Stimulated activated effector memory CD8-positive, alpha-beta T cell treated with anti-CD3 and anti-CD28 coated beads, Interleukin-12 subunit alpha, Interleukin-12 subunit beta, amount 100 ng/mL, for 72 hours (primary cell): Measurements from ENCODE around the gene BDKRB1.

Experiments used
- ATAC-seq: fragments of 150-1000 bp; cut with Tn5 transposase; 2 replicates; pipeline ENCODE4 v1.10.0; 2021
- DNase-seq, 2 donors: peaks; one replicate each; pipeline ENCODE4 v3.0.0; 2021 to 2022; ENCODE audit warnings: low spot score in 2 of 2
- H3K27ac Mint-ChIP-seq: one replicate; pipeline ENCODE4 v1.8.0; 2022; ENCODE audit warnings: mild to moderate bottlenecking, mixed read lengths
- H3K36me3 Mint-ChIP-seq: one replicate; pipeline ENCODE4 v1.8.0; 2022; ENCODE audit warnings: mild to moderate bottlenecking, mixed read lengths
- H3K4me1 Mint-ChIP-seq: one replicate; pipeline ENCODE4 v1.8.0; 2022; ENCODE audit warnings: mixed read lengths
- H3K4me3 Mint-ChIP-seq: one replicate; pipeline ENCODE4 v1.8.0; 2022; ENCODE audit warnings: mild to moderate bottlenecking, mixed read lengths
- H3K9me3 Mint-ChIP-seq: one replicate; pipeline ENCODE4 v1.8.0; 2022; ENCODE audit warnings: mixed read lengths

BDKRB1 gene

GRCh38 chr14:96255501-96256366, at the start of gene BDKRB1:
Gene BDKRB1, plus strand, starts transcription at chr14:96256210. Its CDS starts 7,473 bp downstream, at chr14:96263683.
- Mint-ChIP-seq H3K4me3 (no peak within 1 kb of the TSS), H3K4me1 (no peaks in the 10 kb centered on the region), H3K9me3 (no peaks in the 10 kb centered on the region), H3K27ac (no peak within 1 kb of the TSS), H3K36me3 (no peaks in the 10 kb centered on the region)
- DNase-seq (no peak), ATAC-seq (no peak)

- Mint-ChIP-seq H3K9me3 (no peaks in the 10 kb centered on the region), H3K4me1 (no peaks in the 10 kb centered on the region), H3K27ac (no peak overlapping the region), H3K36me3 (no peaks in the 10 kb centered on the region), H3K4me3 (no peak overlapping the region)
- ATAC-seq, result no peak
- DNase-seq, result no peak
Measured at GRCh38 chr14:96206461-96206860, 49.5 kb upstream of the BDKRB1 start.

- Mint-ChIP-seq H3K27ac (no peak overlapping the region), H3K4me1 (no peaks in the 10 kb centered on the region), H3K36me3 (no peaks in the 10 kb centered on the region), H3K4me3 (no peak overlapping the region), H3K9me3 (peaks cover 4% of the 10 kb centered on the region)
- ATAC-seq (no peak), DNase-seq (no peak)
Measured at GRCh38 chr14:96207686-96208085, 48.3 kb upstream of the BDKRB1 start.

- no peak for ATAC-seq
- H3K36me3 Mint-ChIP-seq, result no peaks in the 10 kb centered on the region
- no peak overlapping the region for H3K4me3 Mint-ChIP-seq
- H3K4me1 Mint-ChIP-seq, result no peaks in the 10 kb centered on the region
- H3K9me3 Mint-ChIP-seq, result peaks cover 4% of the 10 kb centered on the region
- no peak overlapping the region for H3K27ac Mint-ChIP-seq
- DNase-seq, result no peak
Measured at GRCh38 chr14:96208739-96209138, 47.3 kb upstream of the BDKRB1 start.

- no peak for DNase-seq
- H3K9me3 Mint-ChIP-seq, result peaks cover 4% of the 10 kb centered on the region
- H3K4me3 Mint-ChIP-seq, result no peak overlapping the region
- no peak for ATAC-seq
- H3K27ac Mint-ChIP-seq, result no peak overlapping the region
- H3K36me3 Mint-ChIP-seq, result no peaks in the 10 kb centered on the region
- no peaks in the 10 kb centered on the region for H3K4me1 Mint-ChIP-seq
Measured at GRCh38 chr14:96212140-96212539, 43.9 kb upstream of the BDKRB1 start.

- DNase-seq, result no peak
- no peak overlapping the region for H3K4me3 Mint-ChIP-seq
- H3K36me3 Mint-ChIP-seq, result no peaks in the 10 kb centered on the region
- ATAC-seq, result no peak
- H3K9me3 Mint-ChIP-seq, result peaks cover 4% of the 10 kb centered on the region
- H3K4me1 Mint-ChIP-seq, result no peaks in the 10 kb centered on the region
- no peak overlapping the region for H3K27ac Mint-ChIP-seq
Measured at GRCh38 chr14:96212896-96213295, 43.1 kb upstream of the BDKRB1 start.

GRCh38 chr14:96213871-96214465, 42.0 kb upstream of the BDKRB1 start:
- Mint-ChIP-seq H3K36me3 (no peaks in the 10 kb centered on the region), H3K4me3 (no peak overlapping the region), H3K4me1 (no peaks in the 10 kb centered on the region), H3K9me3 (peaks cover 4% of the 10 kb centered on the region), H3K27ac (no peak overlapping the region)
- ATAC-seq (no peak), DNase-seq (no peak)

GRCh38 chr14:96214793-96215192, 41.2 kb upstream of the BDKRB1 start:
- ATAC-seq (no peak), DNase-seq (no peak)
- H3K4me3 Mint-ChIP-seq, result no peak overlapping the region
- no peak overlapping the region for H3K27ac Mint-ChIP-seq
- peaks cover 4% of the 10 kb centered on the region for H3K9me3 Mint-ChIP-seq
- H3K36me3 Mint-ChIP-seq, result no peaks in the 10 kb centered on the region
- H3K4me1 Mint-ChIP-seq, result no peaks in the 10 kb centered on the region

GRCh38 chr14:96215452-96216244, 40.4 kb upstream of the BDKRB1 start:
- no peaks in the 10 kb centered on the region for H3K4me1 Mint-ChIP-seq
- ATAC-seq (no peak), DNase-seq (no peak)
- no peak overlapping the region for H3K27ac Mint-ChIP-seq
- no peaks in the 10 kb centered on the region for H3K36me3 Mint-ChIP-seq
- H3K9me3 Mint-ChIP-seq, result peaks cover 4% of the 10 kb centered on the region
- H3K4me3 Mint-ChIP-seq, result no peak overlapping the region

GRCh38 chr14:96216627-96217026, 39.4 kb upstream of the BDKRB1 start:
- Mint-ChIP-seq H3K36me3 (no peaks in the 10 kb centered on the region), H3K4me3 (no peak overlapping the region), H3K4me1 (no peaks in the 10 kb centered on the region), H3K27ac (no peak overlapping the region), H3K9me3 (peaks cover 4% of the 10 kb centered on the region)
- ATAC-seq, result no peak
- no peak for DNase-seq

GRCh38 chr14:96217376-96217913, 38.6 kb upstream of the BDKRB1 start:
- H3K4me1 Mint-ChIP-seq, result no peaks in the 10 kb centered on the region
- no peak overlapping the region for H3K4me3 Mint-ChIP-seq
- DNase-seq (no peak), ATAC-seq (no peak)
- no peaks in the 10 kb centered on the region for H3K36me3 Mint-ChIP-seq
- no peak overlapping the region for H3K27ac Mint-ChIP-seq
- peaks cover under 1% of the 10 kb centered on the region for H3K9me3 Mint-ChIP-seq

GRCh38 chr14:96221109-96221650, 34.8 kb upstream of the BDKRB1 start:
- H3K36me3 Mint-ChIP-seq, result no peaks in the 10 kb centered on the region

GRCh38 chr14:96221841-96222240, 34.2 kb upstream of the BDKRB1 start:
- H3K36me3 Mint-ChIP-seq, result no peaks in the 10 kb centered on the region
- H3K27ac Mint-ChIP-seq, result no peak overlapping the region
- H3K9me3 Mint-ChIP-seq, result no peaks in the 10 kb centered on the region
- no peak for ATAC-seq
- H3K4me1 Mint-ChIP-seq, result no peaks in the 10 kb centered on the region
- no peak for DNase-seq
- H3K4me3 Mint-ChIP-seq, result no peak overlapping the region

More at GRCh38 chr14:96221109-96221650, 34.8 kb upstream of the BDKRB1 start:
- H3K4me1 Mint-ChIP-seq, result no peaks in the 10 kb centered on the region
- no peak overlapping the region for H3K4me3 Mint-ChIP-seq
- H3K9me3 Mint-ChIP-seq, result no peaks in the 10 kb centered on the region
- DNase-seq, result no peak
- ATAC-seq, result no peak
- no peak overlapping the region for H3K27ac Mint-ChIP-seq

GRCh38 chr14:96224480-96225096, 31.4 kb upstream of the BDKRB1 start:
- Mint-ChIP-seq H3K4me3 (no peak overlapping the region), H3K27ac (no peak overlapping the region), H3K4me1 (no peaks in the 10 kb centered on the region), H3K36me3 (no peaks in the 10 kb centered on the region), H3K9me3 (no peaks in the 10 kb centered on the region)
- no peak for DNase-seq
- no peak for ATAC-seq

- H3K27ac Mint-ChIP-seq, result no peak overlapping the region
- H3K36me3 Mint-ChIP-seq, result no peaks in the 10 kb centered on the region
- no peaks in the 10 kb centered on the region for H3K4me1 Mint-ChIP-seq
- no peaks in the 10 kb centered on the region for H3K9me3 Mint-ChIP-seq
- no peak overlapping the region for H3K4me3 Mint-ChIP-seq
- DNase-seq (no peak), ATAC-seq (no peak)
Measured at GRCh38 chr14:96225213-96225612, 30.8 kb upstream of the BDKRB1 start.
